ENCODE results near the gene TMEM185A.

- no peak for TF ChIP-seq POLR2A (IDR thresholded peaks at IDR 0.05; ENCODE audit: low read depth, low read length)
- TF ChIP-seq TAF1 (IDR thresholded peaks at IDR 0.05; ENCODE audit: borderline replicate concordance, low read depth, low read length), result no peak
- TF ChIP-seq POLR2AphosphoS5 (IDR thresholded peaks at IDR 0.05; ENCODE audit: low read depth, low read length), result no peak
Measured at GRCh38 chrX:149567621-149568417, 63.8 kb downstream of the TMEM185A start.

All from GM12892 (cell line).